Suprapubic skin (tissue), 4 donors: ENCODE results near the gene ZNF587. TPM values are rescaled to one million over a fixed set of nuclear protein-coding genes. Genes with fewer than 3 reads are reported as not detected.
"Not testable (repeated sequence)": the region's sequence is repeated elsewhere in the genome, so short reads cannot be mapped to it uniquely, and the experiment has no call there.

Source experiments
- DNase-seq, 2 donors: peaks; one replicate each; pipeline ENCODE4 v3.0.0-alpha.2; 2019; ENCODE audit warnings: low spot score in 2 of 2
- H3K27ac ChIP-seq: fragments of 200-600 bp; sonication (generic); one replicate; pipeline ENCODE4 v1.5.1; 2019
- H3K27me3 ChIP-seq: fragments of 200-600 bp; sonication (generic); one replicate; pipeline ENCODE4 v1.5.1; 2019
- H3K36me3 ChIP-seq: fragments of 200-600 bp; sonication (generic); one replicate; pipeline ENCODE4 v1.5.1; 2019
- H3K4me1 ChIP-seq: fragments of 200-600 bp; sonication (generic); one replicate; pipeline ENCODE4 v1.5.1; 2019
- H3K4me3 ChIP-seq: fragments of 200-600 bp; sonication (generic); one replicate; pipeline ENCODE4 v1.5.1; 2019; ENCODE audit warnings: mild to moderate bottlenecking
- H3K9me3 ChIP-seq: fragments of 200-600 bp; sonication (generic); one replicate; pipeline ENCODE4 v1.5.1; 2019
- EP300 ChIP-seq: sonication (generic); formaldehyde crosslinking; IDR thresholded peaks from one replicate; pipeline ENCODE4 v1.6.1; 2017; ENCODE audit warnings: antibody characterized with exemption
- POLR2A ChIP-seq, 2 donors: fragments of 450-650 bp; IDR thresholded peaks; one replicate each; pipeline ENCODE4 v1.6.1; 2017; ENCODE audit warnings: antibody characterized with exemption in 2 of 2, mild to moderate bottlenecking in 2 of 2, moderate library complexity in 2 of 2
- POLR2AphosphoS5 ChIP-seq, 3 donors: sonication (generic); formaldehyde crosslinking; IDR thresholded peaks; one replicate each; pipeline ENCODE4 v1.6.1; 2017; ENCODE audit warnings: antibody characterized with exemption in 3 of 3
- WGBS: methylation state at CpG from one replicate; pipeline ENCODE4 v1.1.5; 2018; 5-methylcytosine and 5-hydroxymethylcytosine counted together
- total RNA-seq, 4 donors: library from RNA; depleted of rRNA; stranded (reverse); fragments of >200 nt; gene quantifications; one replicate each; pipeline ENCODE4 v1.1.0, GENCODE V29; 2016
- TF ChIP-seq, protein P1 (sequence below), 2 donors: fragments of 200-600 bp in 1 of 2; fragments of 450-650 bp in 1 of 2; sonication (generic) in 1 of 2; IDR thresholded peaks; one replicate each; pipeline ENCODE4 v1.5.1; 2016 to 2019; ENCODE audit warnings: antibody characterized with exemption in 2 of 2, mild to moderate bottlenecking in 1 of 2, moderate library complexity in 1 of 2

ZNF587 gene
- 10 to 100 TPM; 16.4 to 43.2 (median 20.0) TPM for total RNA-seq

DNA sequence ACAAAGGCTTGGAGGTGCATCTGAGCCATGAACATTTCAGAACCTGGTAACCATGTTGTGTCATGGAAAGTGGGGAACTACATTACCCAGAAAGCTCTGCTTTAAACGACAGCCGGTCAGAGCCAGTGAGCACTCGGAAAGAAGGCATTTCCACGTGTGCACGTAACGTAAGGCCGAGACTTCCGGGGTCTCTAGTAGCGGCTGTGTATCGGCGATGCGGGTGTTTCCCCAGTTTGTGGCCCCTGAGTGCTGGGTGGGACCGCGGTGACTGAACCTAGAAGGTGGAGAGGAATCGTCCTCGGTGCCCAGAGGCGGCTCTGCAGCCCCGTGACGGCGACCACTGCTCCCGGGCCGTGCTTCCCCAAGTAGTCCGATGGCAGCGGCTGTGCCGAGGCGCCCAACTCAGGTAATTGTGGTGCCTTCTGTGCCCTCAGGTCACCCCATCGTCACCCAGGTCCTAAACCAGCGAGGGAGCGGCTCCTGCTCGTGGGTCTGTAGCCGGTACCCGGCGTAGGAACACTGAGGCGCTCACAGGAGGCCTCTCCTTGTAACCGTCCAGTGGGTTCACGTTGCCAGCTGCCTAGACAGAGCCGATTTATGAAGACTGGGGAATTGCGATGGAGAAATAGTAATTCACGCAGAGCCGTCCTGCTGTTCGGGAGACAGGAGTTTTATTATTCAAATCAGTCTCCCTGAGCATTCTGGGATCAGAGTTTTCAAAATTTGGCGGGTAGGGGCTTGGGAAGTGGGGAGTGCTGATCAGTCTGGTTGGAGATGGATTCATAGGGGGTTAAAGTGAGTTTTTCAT lies at the start of gene ZNF587:
ZNF587 (plus strand) TSS at position 194 of the 808 bp plus-strand sequence; CDS start at position 374, 180 bp downstream.
- not testable (repeated sequence) for H3K27me3 ChIP-seq, H3K9me3 ChIP-seq
- Histone ChIP-seq H3K27ac (peak within 1 kb of the TSS; percentile 75), H3K36me3 (peaks cover 22% of the 10 kb centered on the region), H3K4me3 (peak within 1 kb of the TSS; percentile 72), H3K4me1 (peaks cover 16% of the 10 kb centered on the region)
- DNase-seq, result peak; percentile 71 to 80
- 0% methylated on average over 7 of the region's 42 CpGs for WGBS

DNA sequence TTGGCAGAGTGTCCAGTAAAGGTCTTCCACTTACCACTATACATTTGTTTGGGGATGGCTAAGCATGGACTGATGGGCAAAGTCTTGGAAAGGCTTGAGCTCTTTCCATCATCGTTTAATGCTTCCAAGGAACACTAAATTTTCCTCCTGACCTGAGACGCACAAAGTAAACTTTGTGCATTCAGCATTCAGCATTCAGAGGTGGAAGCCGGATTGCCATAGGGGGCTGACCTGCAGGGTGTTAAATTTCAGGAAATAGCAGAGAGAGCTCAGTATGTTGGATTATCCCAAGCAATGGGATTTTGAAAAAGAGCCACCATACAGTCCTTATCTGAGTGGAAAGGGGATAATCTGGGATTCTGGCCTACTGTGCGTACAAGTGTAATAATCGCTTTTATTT lies 49.0 kb upstream of the ZNF587 start:
- H3K9me3 ChIP-seq, result no peaks in the 10 kb centered on the region
- H3K4me1 ChIP-seq, result peaks cover 51% of the 10 kb centered on the region
- no peaks in the 10 kb centered on the region for H3K27me3 ChIP-seq
- DNase-seq, result no peak
- TF ChIP-seq EP300 (no peak), POLR2A (IDR thresholded peaks at IDR 0.05) (no peak)
- TF ChIP-seq, protein P1, sequence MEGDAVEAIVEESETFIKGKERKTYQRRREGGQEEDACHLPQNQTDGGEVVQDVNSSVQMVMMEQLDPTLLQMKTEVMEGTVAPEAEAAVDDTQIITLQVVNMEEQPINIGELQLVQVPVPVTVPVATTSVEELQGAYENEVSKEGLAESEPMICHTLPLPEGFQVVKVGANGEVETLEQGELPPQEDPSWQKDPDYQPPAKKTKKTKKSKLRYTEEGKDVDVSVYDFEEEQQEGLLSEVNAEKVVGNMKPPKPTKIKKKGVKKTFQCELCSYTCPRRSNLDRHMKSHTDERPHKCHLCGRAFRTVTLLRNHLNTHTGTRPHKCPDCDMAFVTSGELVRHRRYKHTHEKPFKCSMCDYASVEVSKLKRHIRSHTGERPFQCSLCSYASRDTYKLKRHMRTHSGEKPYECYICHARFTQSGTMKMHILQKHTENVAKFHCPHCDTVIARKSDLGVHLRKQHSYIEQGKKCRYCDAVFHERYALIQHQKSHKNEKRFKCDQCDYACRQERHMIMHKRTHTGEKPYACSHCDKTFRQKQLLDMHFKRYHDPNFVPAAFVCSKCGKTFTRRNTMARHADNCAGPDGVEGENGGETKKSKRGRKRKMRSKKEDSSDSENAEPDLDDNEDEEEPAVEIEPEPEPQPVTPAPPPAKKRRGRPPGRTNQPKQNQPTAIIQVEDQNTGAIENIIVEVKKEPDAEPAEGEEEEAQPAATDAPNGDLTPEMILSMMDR (IDR thresholded peaks at IDR 0.05), result no peak
- WGBS, result 77% methylated on average over 5 of the region's 5 CpGs
- peaks cover 8% of the 10 kb centered on the region for H3K36me3 ChIP-seq
- peak overlapping the region; percentile 24 for H3K27ac ChIP-seq
- no peak overlapping the region for H3K4me3 ChIP-seq

DNA sequence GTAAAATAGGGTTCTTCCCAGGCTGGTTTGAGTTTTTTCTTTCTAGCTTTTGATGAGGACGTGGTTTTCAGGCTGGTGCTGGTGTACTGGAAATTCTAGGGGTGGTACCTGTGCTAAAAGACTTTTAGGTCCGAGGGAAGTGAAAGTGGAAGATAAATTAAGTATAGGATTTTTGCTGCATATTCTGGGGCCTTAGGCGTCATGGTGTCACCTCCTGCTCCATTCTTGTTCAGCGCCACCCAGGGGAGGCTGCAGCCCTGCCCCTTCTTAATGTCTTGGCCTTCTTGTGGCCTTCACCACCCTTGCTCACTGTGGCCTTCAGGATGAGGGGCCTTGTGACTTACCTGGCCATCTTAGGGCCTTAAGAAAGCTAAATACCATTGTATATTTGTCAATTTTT lies 47.4 kb upstream of the ZNF587 start:
- DNase-seq, result no peak
- TF ChIP-seq EP300, result no peak
- TF ChIP-seq POLR2AphosphoS5 (IDR thresholded peaks at IDR 0.05), result no peak
- TF ChIP-seq, protein P1 (IDR thresholded peaks at IDR 0.05), result no peak
- no peak for TF ChIP-seq POLR2A (IDR thresholded peaks at IDR 0.05)
- H3K27ac ChIP-seq, result no peak overlapping the region
- no peak overlapping the region for H3K4me3 ChIP-seq
- H3K36me3 ChIP-seq, result peaks cover 7% of the 10 kb centered on the region
- H3K9me3 ChIP-seq, result no peaks in the 10 kb centered on the region
- peaks cover 54% of the 10 kb centered on the region for H3K4me1 ChIP-seq
- H3K27me3 ChIP-seq, result no peaks in the 10 kb centered on the region
- 87% methylated on average over 4 of the region's 4 CpGs for WGBS

DNA sequence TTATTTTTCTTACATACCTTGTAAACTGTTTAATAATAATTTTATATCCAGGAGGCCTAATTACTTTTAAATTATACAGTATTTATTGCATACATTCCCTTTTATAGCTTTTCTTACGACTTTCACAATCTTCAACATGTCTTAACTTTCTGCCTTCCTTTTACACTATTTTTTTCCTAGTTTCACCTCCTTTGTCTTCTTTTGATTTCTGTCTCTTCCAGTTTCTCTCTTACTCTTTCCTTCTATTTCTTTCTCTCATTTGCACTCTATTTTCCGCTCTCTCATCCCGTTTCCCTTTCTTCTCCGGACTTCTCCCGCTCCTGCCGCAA lies 46.4 kb upstream of the ZNF587 start:
- Histone ChIP-seq H3K9me3 (no peaks in the 10 kb centered on the region), H3K27ac (peak overlapping the region; percentile 84), H3K36me3 (peaks cover 17% of the 10 kb centered on the region), H3K27me3 (no peaks in the 10 kb centered on the region), H3K4me3 (peak overlapping the region; percentile 59), H3K4me1 (peaks cover 54% of the 10 kb centered on the region)
- DNase-seq, result no peak
- no peak for TF ChIP-seq POLR2AphosphoS5 (IDR thresholded peaks at IDR 0.05)
- TF ChIP-seq, protein P1 (IDR thresholded peaks at IDR 0.05), result no peak
- no peak for TF ChIP-seq EP300
- TF ChIP-seq POLR2A (IDR thresholded peaks at IDR 0.05), result no peak
- 6% methylated on average over 6 of the region's 6 CpGs for WGBS

DNA sequence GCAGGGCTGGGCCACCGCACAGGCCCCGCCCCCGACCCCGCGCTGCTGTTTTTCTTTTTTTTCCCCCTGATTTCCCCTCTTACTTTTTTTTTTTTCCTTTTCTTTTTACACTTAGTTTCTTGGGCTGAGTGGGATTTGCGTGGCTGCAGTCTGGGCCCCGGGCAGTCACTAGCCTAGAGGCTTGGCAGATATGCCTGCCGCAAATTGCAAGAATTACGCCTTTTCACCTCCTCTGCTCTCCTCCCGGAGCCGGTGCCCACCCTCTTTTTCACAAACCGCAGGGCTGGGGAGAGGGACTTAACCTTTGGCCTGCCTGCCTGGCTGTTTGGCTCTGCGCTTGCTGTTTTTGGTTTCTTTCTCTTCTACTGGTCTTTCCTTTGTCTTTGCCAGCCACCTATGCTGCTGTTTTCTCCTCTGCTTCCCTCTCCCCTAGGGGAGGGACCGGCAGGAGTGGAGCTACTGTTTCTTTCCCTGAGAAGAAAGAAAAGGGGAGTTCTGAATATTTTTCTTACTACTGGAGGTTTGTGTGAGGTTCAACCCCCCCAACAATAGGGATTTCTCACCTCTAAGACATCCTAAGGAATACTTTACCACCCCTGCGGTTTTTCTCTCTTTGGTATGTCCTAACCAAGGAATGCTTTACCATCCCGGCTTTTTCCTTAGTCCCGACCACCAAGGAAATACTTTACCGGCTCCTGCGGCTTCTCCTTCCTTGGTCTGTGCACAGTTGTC lies 45.9 kb upstream of the ZNF587 start:
- Histone ChIP-seq H3K36me3 (peaks cover 21% of the 10 kb centered on the region), H3K9me3 (no peaks in the 10 kb centered on the region), H3K4me1 (peaks cover 54% of the 10 kb centered on the region), H3K27ac (peak overlapping the region; percentile 84), H3K27me3 (no peaks in the 10 kb centered on the region), H3K4me3 (peak overlapping the region; percentile 59)
- TF ChIP-seq POLR2A (IDR thresholded peaks at IDR 0.05) (no peak), EP300 (no peak), POLR2AphosphoS5 (IDR thresholded peaks at IDR 0.05) (no peak)
- TF ChIP-seq, protein P1 (IDR thresholded peaks at IDR 0.05), result no peak
- peak in 1 of 2 donors; percentile 15 for DNase-seq
- 5% methylated on average over 19 of the region's 19 CpGs for WGBS
